Endometrium (tissue), 2 donors: ENCODE results near the gene MYO5A.

ENCODE experiments used
- FAIRE-seq: peaks from 2 replicates; lab custom pipeline; 2012; peaks lifted over from hg19 to GRCh38; lab: Jason Lieb, UNC
- donor health status: control.
- donor health status: control.

The MYO5A gene

DNA sequence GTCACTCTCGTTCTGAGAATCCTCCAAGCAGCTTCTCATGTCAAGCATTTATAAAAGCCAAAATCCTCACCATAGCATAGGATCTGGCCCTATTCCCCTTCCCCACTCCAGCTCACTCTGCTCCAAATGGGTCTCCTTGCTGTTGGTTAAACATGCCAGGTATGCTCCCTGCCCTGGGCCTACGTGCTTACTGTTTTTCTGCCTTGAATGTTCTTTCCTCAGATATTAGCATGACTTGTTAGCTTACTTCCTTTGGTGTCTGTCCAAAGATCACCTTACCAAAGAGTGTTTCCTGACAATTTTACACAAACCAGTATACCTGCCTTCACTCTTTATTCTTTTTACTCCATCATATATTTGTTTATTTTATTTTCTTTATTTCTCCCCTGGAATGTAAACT lies 200.0 kb downstream of the MYO5A start:
- FAIRE-seq = no peak

- FAIRE-seq = no peak
Observed at GRCh38 chr15:52326756-52327155, 201.9 kb downstream of the MYO5A start.

- FAIRE-seq = no peak
Observed at GRCh38 chr15:52324109-52324508, 204.6 kb downstream of the MYO5A start.

GRCh38 chr15:52318729-52319500 lies 209.8 kb downstream of the MYO5A start:
- FAIRE-seq = no peak

GRCh38 chr15:52317688-52318087 lies 211.0 kb downstream of the MYO5A start:
- FAIRE-seq = no peak

DNA sequence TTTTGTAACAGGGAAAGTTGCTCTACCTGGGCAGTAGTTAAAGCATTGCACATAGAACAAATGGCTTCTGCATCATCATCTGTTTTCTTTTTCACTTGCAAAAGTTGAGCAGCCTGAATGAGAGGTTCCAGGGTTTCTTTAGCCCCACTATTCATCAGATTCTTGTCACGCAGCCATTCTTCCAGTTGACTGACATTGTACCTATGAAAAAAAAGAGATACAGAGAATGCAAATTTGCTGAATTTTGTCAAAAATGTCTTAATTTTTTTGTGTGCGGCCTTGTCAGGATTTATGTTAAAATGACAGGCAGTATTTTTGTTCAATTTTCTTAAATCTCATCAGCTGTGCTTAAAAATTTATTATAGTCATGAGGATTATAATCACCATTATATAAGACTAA lies 211.7 kb downstream of the MYO5A start:
- FAIRE-seq = no peak

- no peak for FAIRE-seq
Observed at GRCh38 chr15:52309154-52309548, 219.5 kb downstream of the MYO5A start.

DNA sequence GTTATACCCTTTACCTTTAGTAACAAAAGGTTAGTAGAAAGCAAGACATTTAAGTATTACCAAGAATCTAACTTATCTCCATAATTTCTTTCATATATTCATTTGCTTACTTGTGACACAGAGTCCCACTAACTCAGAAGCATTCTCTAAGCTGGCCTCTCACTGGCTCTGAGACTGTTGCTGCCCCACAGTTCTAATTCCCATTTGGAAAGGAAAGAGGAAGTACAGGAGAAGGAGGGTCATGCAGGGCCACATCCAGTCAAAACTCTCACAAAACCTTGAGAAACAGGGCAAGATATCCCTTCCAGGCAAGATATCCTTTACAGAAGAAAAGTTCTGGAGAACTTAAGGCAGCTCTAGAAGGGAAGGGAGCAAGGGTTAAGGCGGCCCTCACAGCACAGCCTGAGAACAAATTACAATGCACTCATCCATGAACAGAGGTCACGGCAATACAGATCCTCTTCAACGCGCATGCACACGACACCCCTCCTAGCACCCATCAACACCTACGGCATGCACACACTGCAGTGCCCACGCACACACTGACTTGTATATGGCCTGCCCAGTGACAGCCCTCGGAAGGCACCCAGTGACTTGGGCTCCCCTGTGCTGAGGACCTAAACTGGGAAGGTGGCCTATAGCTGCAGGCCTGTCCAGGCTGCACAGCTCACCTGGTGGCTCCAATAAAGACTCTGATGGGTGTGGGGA lies 220.1 kb downstream of the MYO5A start:
- no peak for FAIRE-seq

- no peak for FAIRE-seq
Observed at GRCh38 chr15:52307847-52308246, 220.8 kb downstream of the MYO5A start.

GRCh38 chr15:52306270-52306669 lies 222.4 kb downstream of the MYO5A start:
- FAIRE-seq = no peak

DNA sequence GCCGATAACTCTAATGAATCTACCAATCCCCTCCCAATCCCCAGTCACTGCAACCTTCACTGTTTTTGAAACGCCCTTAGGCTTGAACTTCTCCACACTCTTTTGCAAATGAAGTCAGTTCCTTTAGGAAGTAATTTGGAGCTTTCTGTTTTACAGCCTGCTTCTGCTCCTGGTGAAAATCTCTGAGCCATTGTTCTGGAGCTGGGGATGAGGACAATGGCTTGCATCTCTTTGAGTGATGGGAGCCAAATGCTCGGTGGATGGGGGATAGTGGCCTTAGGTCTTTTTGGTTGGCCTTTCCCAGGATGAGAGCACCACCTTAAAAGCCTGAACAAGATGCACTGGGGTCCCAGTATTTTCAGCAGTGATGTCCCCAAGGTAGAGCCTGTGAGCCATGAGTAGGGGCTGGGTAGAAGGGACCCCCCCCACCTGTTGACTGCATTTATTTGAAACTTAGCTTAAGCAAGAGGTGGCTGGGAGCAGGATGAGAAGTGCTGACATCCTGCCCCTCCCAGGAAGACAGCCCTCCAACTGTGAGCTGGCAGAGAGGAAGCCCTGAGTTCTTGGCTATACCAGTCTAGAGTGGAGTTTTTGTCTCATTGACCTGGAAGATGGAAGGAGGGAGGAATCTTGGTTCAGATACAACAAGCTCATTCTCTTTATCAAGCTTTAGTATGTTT lies 225.4 kb downstream of the MYO5A start:
- no peak for FAIRE-seq

DNA sequence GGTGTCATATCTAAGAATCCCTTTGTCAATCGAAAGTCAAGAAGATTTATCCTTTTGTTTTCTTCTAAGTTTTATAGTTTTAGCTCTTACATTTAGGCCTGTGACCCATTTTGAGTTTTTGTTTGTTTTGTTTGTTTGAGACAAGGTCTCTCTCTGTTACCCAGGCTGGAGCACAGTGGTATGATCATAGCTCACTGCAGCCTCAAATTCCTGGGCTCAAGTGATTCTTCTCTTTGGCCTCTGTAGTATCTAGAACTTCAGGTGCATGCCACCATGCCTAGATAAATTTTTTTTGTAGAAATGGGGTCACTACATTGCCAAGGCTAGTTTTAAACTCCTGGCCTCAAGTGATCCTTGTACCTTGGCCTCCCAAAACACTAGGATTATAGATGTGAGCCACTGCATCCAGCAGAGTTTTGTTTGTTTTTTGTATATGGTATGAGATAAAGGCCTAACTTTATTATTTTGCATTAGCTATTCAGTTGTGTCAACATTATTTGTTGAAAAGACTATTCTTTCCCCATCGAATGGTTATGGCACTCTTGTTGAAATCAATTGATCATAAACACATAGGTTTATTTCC lies 227.3 kb downstream of the MYO5A start:
- no peak for FAIRE-seq

GRCh38 chr15:52295421-52296001 lies 233.2 kb downstream of the MYO5A start, which contains the start of gene MYO5C:
Gene MYO5C (minus strand): TSS chr15:52295804. CDS start chr15:52295636, 168 bp downstream.
- FAIRE-seq = no peak

GRCh38 chr15:52294881-52295420 lies 233.7 kb downstream of the MYO5A start:
- no peak for FAIRE-seq

DNA sequence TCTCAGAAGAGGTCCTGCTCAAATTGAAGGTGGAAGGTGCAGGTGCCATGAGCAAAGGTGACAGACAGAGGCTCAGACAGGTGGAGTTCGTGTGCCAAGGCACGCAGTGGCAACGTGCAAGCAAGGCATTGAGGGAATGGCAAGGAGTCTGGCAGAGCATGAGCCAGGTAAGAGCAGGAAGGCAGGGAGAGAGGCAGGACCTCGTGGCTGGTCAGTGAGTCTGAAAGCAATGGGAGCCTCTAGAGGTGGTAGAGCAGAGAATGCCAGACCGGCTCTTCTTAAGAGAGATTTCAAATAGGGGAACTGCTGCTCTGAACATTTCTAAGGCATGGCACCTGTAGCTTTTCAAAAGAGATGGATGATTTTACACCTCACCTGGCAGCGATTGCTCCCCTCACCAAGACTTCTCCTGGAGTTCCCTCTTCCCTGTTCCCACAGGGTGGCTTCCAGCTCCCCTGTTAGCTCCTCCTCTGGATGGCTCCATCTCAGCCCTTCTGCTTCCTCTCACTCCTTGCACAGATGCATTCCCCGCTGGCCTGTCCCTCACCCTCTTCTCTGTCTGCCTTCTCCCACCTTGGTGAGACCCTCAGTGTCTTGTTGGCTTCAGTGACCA lies 235.8 kb downstream of the MYO5A start:
- no peak for FAIRE-seq

DNA sequence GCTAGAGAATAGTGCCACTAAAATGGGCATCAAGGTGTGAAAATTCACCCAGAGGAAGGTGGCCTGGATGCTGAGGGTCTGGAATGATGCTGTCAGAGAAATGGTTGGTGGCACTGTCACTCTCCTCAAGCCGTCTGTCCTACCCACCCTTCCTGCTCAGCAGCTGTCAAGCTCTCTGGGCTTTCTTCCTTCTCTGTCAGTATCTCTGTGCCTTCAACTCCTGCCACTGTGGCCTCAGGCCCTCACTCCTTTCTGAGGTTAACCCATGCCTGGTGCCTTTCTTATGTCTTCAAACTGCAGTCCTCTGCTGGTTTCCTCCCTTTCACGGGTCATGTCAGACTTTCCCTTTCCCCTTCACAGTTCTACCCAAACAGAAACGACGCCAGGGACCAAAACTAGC lies 237.5 kb downstream of the MYO5A start:
- FAIRE-seq = no peak

- FAIRE-seq = no peak
Observed at GRCh38 chr15:52290800-52291199, 237.9 kb downstream of the MYO5A start.

- FAIRE-seq = no peak
Observed at GRCh38 chr15:52290329-52290728, 238.4 kb downstream of the MYO5A start.

DNA sequence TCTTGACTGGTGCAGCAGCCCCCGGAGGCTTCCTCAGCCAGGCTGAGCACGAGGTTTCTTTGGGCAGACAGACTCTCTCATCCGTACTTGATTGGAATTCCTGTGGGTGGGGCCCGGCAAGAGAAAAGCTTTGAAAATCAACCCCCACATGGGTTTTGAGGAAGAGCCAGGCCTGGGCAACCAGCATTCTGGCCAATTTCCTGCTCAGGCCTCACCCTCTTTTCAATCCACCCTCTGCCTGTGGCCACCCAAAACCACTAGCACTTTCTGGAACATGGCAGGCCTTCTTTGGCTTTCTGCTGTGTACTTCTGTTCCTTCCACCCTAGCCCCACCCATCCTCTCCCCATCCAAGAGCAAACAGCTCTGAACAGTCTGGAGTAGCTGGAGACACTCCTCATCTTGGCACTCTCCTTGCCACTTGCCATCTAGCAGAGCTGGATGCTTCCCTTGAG lies 239.0 kb downstream of the MYO5A start:
- no peak for FAIRE-seq

- no peak for FAIRE-seq
Observed at GRCh38 chr15:52288986-52289385, 239.7 kb downstream of the MYO5A start.
